KG1 (cell line): ENCODE measurements around the gene MVP.

Source experiments
- DNase-seq: peaks from one replicate; lab custom pipeline; 2025; lab: John Stamatoyannopoulos, UW

MVP gene

GRCh38 chr16:29804455-29805231, 15.6 kb upstream of the MVP start:
- DNase-seq = no peak

- peak; percentile 96 for DNase-seq
These were observed 14.8 kb upstream of the MVP start for GRCh38 chr16:29805232-29806098.

GRCh38 chr16:29806099-29806579, 14.1 kb upstream of the MVP start, which contains the start of gene MAZ:
MAZ (plus strand) TSS chr16:29806529; CDS start chr16:29806702, 173 bp downstream.
- peak; percentile 51 for DNase-seq

DNA sequence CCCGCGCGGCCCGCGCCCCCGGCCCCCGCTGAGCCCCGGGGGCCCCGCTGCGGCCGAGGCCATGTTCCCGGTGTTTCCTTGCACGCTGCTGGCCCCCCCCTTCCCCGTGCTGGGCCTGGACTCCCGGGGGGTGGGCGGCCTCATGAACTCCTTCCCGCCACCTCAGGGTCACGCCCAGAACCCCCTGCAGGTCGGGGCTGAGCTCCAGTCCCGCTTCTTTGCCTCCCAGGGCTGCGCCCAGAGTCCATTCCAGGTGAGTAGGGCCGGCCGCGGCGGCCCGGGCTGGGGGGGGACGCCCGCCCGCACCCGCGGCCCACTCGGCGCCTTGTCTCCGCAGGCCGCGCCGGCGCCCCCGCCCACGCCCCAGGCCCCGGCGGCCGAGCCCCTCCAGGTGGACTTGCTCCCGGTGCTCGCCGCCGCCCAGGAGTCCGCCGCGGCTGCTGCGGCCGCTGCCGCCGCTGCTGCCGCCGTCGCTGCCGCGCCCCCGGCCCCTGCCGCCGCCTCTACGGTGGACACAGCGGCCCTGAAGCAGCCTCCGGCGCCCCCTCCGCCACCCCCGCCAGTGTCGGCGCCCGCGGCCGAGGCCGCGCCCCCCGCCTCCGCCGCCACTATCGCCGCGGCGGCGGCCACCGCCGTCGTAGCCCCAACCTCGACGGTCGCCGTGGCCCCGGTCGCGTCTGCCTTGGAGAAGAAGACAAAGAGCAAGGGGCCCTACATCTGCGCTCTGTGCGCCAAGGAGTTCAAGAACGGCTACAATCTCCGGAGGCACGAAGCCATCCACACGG, 13.4 kb upstream of the MVP start:
- no peak for DNase-seq

GRCh38 chr16:29807426-29808218, 12.6 kb upstream of the MVP start:
- peak; percentile 91 for DNase-seq

DNA sequence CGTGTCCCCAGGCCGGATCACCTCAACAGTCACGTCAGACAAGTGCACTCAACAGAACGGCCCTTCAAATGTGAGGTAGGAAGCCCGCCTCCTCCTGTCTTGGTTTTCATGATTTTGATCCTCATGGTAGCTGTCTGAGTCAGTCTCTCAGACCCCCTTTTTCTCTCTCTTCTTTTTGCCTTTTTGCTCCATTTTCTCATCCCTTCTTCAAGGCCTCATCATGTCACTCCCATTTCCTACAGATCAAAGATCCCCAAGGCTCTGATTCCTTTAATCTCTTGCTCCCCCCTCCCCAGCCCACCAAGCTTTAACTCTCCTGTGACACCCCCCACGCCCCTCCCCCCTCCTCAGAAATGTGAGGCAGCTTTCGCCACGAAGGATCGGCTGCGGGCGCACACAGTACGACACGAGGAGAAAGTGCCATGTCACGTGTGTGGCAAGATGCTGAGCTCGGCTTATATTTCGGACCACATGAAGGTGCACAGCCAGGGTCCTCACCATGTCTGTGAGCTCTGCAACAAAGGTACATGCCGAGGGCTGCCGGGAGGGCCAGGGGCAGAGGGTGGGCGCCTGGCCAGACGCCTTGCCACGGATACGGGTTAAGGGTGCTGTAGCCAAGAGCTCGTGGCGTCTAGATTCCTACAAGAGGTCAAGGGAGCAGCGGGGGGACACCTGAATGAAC, 11.9 kb upstream of the MVP start:
- DNase-seq = no peak

GRCh38 chr16:29809031-29809747, 11.1 kb upstream of the MVP start:
- no peak for DNase-seq

- no peak for DNase-seq
These were observed 10.2 kb upstream of the MVP start for GRCh38 chr16:29809850-29810698.

GRCh38 chr16:29810699-29811169, 9.5 kb upstream of the MVP start:
- DNase-seq = no peak

- no peak for DNase-seq
These were observed 8.9 kb upstream of the MVP start for GRCh38 chr16:29811170-29811895.

DNA sequence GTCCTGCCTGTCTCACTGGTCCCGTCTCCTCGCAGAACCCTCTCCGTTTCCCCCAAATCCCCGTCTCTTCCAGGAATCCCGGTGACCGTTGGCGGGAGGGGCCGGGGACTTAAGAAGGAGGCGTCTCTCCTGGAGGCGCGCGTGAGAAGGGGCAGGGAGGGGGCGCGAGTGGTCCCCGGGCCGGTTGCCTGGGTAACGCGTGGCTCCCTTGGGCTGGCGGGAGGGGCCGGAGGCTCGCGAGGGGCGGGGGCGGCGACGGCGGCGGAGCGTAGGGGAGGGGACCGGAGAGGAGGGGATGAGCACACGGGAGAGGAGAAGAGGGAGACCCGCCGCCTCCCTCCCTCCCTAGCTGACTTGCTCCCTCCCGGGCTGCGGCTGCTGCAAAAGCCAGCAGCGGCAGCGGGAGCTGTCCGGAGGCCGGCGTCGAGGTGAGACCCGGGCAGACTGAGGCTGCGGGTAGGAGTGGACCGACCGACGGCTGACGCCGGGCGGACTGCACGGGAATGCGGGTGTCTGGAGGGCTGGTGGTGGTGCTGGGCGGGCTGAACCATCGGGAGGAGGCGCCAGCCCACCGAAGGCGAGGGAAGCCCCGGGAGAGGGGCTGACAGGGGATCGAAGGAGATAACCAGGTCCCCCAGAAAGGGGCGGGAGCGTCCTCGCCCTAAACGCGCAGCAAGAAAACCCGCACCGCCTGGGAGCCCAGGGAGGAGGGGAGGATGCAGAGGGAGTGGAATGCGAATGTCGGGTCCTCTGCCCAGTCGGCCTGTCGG, 8.2 kb upstream of the MVP start, which contains the start of gene PRRT2:
Gene PRRT2, plus strand, starts transcription at position 298 of the 770 bp plus-strand sequence. CDS start 862 bp downstream, outside the sequence.
- no peak for DNase-seq

- DNase-seq = no peak
These were observed 7.3 kb upstream of the MVP start for GRCh38 chr16:29812754-29813643.

DNA sequence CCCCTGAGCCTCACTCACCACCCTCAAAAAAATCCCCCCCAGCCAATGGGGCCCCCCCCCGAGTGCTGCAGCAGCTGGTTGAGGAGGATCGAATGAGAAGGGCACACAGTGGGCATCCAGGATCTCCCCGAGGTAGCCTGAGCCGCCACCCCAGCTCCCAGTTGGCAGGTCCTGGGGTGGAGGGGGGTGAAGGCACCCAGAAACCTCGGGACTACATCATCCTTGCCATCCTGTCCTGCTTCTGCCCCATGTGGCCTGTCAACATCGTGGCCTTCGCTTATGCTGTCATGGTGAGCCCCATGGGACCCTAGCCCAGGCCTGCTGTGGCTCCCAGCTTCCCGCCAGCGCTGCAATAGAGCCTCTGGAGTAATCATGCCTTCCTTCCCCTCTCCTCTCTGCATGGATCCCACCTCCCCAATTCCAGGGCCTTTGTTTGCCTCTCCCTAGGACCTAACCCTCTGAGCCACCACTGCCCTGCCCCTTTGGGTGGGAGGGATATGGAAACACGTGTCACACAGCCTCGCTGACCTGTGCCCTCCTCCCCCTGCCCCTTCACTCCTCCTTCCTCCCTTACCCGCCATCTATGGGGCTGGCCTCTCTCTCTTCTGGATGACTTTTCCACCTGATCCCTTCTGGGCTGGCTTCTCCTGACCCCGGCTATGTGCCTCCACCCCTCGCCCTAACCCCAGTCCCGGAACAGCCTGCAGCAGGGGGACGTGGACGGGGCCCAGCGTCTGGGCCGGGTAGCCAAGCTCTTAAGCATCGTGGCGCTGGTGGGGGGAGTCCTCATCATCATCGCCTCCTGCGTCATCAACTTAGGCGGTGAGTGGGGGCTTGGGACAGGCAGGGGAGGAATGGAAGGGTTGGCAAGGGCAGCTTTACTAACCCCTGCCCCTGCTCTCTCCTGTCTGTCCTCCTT, 6.4 kb upstream of the MVP start:
- DNase-seq = no peak

DNA sequence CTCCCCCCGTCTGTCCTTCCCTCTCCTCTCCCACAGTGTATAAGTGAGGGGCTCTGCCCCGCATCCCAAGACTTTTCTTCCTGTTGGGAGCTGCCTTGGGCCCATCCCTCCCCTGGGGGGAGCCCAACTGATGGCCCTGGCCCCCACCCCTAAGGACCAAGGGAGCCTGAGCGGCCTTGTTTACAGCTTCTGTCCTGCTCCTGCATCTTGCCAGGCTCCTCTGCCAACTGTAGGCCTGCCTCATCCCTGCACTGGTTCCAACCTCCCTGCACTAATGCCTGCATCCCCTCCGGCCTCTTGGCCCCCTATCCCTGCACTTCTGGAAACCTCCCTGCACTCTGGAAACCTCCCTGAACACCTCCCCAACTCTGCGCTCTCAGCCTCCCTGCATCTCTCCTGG, 5.7 kb upstream of the MVP start:
- DNase-seq = no peak

- DNase-seq = no peak
These were observed 5.1 kb upstream of the MVP start for GRCh38 chr16:29815032-29815721.
